B cell (primary cell): ENCODE measurements around the gene PRXL2B. TPM values are rescaled to one million over a fixed set of nuclear protein-coding genes. Genes with fewer than 3 reads are reported as not detected.

ENCODE experiments used
- ATAC-seq: fragments of 200-7000 bp; cut with Tn5 transposase; one replicate; pipeline ENCODE4 v1.10.0; 2021; ENCODE audit warnings: low read depth, mild to moderate bottlenecking, moderate number of reproducible peaks, moderate library complexity
- CTCF ChIA-PET: fragments of 350-600 bp; sonication (Branson Sonifier 250); formaldehyde crosslinking; loops from one replicate; lab custom pipeline; 2021; ENCODE audit warnings: antibody characterized with exemption, inconsistent platforms; lab: Charles Lee
- POLR2A ChIA-PET: fragments of 350-600 bp; sonication (Branson Sonifier 250); formaldehyde crosslinking; loops from one replicate; lab custom pipeline; 2021; ENCODE audit warnings: antibody characterized with exemption; lab: Charles Lee
- DNase-seq: peaks from one replicate; pipeline ENCODE4 v3.0.0; 2013
- H2AFZ ChIP-seq: 2 replicates; pipeline ENCODE4 v1.6.1; 2012; ENCODE audit warnings: mild to moderate bottlenecking, low read depth, low read length; ENCODE audit not compliant: insufficient read depth, poor library complexity, severe bottlenecking
- H3K27ac ChIP-seq, 2 donors: 1 replicate in 1 of 2; 2 replicates in 1 of 2; pipeline ENCODE4 v1.5.1; 2012 to 2013; ENCODE audit warnings: low read length in 2 of 2, mild to moderate bottlenecking in 2 of 2, moderate library complexity in 1 of 2
- H3K27me3 ChIP-seq, 4 experiments: fragments of 200-600 bp in 1 of 4; sonication (generic) in 1 of 4; replicated peaks in 1 of 4; 1 replicate in 2 of 4; 2 replicates in 2 of 4; pipeline versions ENCODE4 v1.6.1 to v1.7.0; 2013 to 2016; ENCODE audit warnings: low read length in 3 of 4, mild to moderate bottlenecking in 2 of 4, mixed read lengths in 1 of 4, moderate library complexity in 1 of 4; ENCODE audit not compliant: insufficient read depth in 4 of 4, control insufficient read depth in 3 of 4; ENCODE audit errors: control extremely low read depth in 1 of 4
- H3K36me3 ChIP-seq, 2 experiments: replicated peaks in 1 of 2; 1 replicate in 1 of 2; 2 replicates in 1 of 2; pipeline versions ENCODE4 v1.6.1 to v1.7.1; 2013; ENCODE audit warnings: low read length in 1 of 2; ENCODE audit not compliant: insufficient read depth in 2 of 2, control insufficient read depth in 1 of 2; ENCODE audit errors: control extremely low read depth in 1 of 2, extremely low read depth in 1 of 2
- H3K4me1 ChIP-seq, 2 donors: fragments of 200-600 bp in 1 of 2; sonication (generic) in 1 of 2; 1 replicate in 1 of 2; 2 replicates in 1 of 2; pipeline versions ENCODE4 v1.5.1 to v1.6.1; 2013 to 2017; ENCODE audit warnings: low read length in 2 of 2; ENCODE audit not compliant: control insufficient read depth in 2 of 2, insufficient read depth in 2 of 2
- H3K4me2 ChIP-seq: replicated peaks from 2 replicates; pipeline ENCODE3; 2012; ENCODE audit warnings: mild to moderate bottlenecking, low read depth, low read length; ENCODE audit not compliant: poor library complexity, severe bottlenecking
- H3K4me3 ChIP-seq, 5 experiments: fragments of 200-600 bp in 1 of 5; sonication (generic) in 1 of 5; 1 replicate in 3 of 5; 2 replicates in 2 of 5; pipeline versions ENCODE4 v1.5.1 to v1.7.0; 2011 to 2016; ENCODE audit warnings: low read length in 4 of 5, mild to moderate bottlenecking in 4 of 5, low read depth in 2 of 5, control low read depth in 1 of 5, moderate library complexity in 1 of 5; ENCODE audit not compliant: insufficient read depth in 1 of 5; ENCODE audit errors: control extremely low read depth in 1 of 5, extremely low read depth in 1 of 5
- H3K79me2 ChIP-seq: fragments of 200-600 bp; sonication (generic); one replicate; pipeline ENCODE4 v1.6.0; 2016; ENCODE audit warnings: low read length; ENCODE audit not compliant: control insufficient read depth, insufficient read depth
- H3K9ac ChIP-seq: fragments of 200-600 bp; sonication (generic); 2 replicates; pipeline ENCODE4 v1.6.1; 2017; ENCODE audit warnings: mild to moderate bottlenecking, low read length, moderate library complexity
- H3K9me3 ChIP-seq, 3 donors: one replicate each; pipeline versions ENCODE4 v1.6.1 to v1.7.1; 2013; ENCODE audit warnings: low read length in 2 of 3; ENCODE audit not compliant: control insufficient read depth in 2 of 3, insufficient read depth in 1 of 3; ENCODE audit errors: control extremely low read depth in 1 of 3
- H4K20me1 ChIP-seq: 2 replicates; pipeline ENCODE4 v1.6.0; 2012; ENCODE audit warnings: mild to moderate bottlenecking, low read length; ENCODE audit not compliant: insufficient read depth, control insufficient read depth, poor library complexity, severe bottlenecking
- H3K27ac Mint-ChIP-seq: one replicate; pipeline ENCODE4 v1.8.0; 2021; ENCODE audit warnings: mixed read lengths
- H3K27me3 Mint-ChIP-seq: one replicate; pipeline ENCODE4 v1.8.0; 2021; ENCODE audit warnings: mixed read lengths
- H3K4me1 Mint-ChIP-seq: one replicate; pipeline ENCODE4 v1.8.0; 2021; ENCODE audit warnings: mixed read lengths
- H3K4me3 Mint-ChIP-seq: one replicate; pipeline ENCODE4 v1.8.0; 2021; ENCODE audit warnings: mixed read lengths
- H3K9me3 Mint-ChIP-seq: one replicate; pipeline ENCODE4 v1.8.0; 2022; ENCODE audit warnings: mixed read lengths; ENCODE audit not compliant: insufficient read depth
- CTCF ChIP-seq: fragments of 200-600 bp; IDR thresholded peaks from one replicate; pipeline ENCODE4 v1.8.0; 2022; ENCODE audit warnings: antibody characterized with exemption, mild to moderate bottlenecking
- EZH2 ChIP-seq: IDR thresholded peaks from 2 replicates; pipeline ENCODE4 v1.6.1; 2012; ENCODE audit warnings: borderline replicate concordance, low read depth, mild to moderate bottlenecking, moderate library complexity, low read length; ENCODE audit not compliant: insufficient read depth, poor library complexity, severe bottlenecking
- WGBS: methylation state at CpG from one replicate; pipeline ENCODE4 v1.1.5; 2013; ENCODE audit warnings: missing lambda C conversion rate; ENCODE audit not compliant: insufficient coverage; 5-methylcytosine and 5-hydroxymethylcytosine counted together
- intact Hi-C: fragments of 100-400 bp; cut with micrococcal nuclease; formaldehyde crosslinking; loops from one replicate; pipeline ENCODE4 v1.10.0; 2022
- polyA plus RNA-seq: library from polyadenylated mRNA; depleted of rRNA; stranded (reverse); fragments of >200 nt; gene quantifications from 2 replicates; pipeline ENCODE4 v1.2.3, GENCODE V29; 2012
- total RNA-seq, 2 donors: library from RNA; stranded (reverse); fragments of 120-200 nt in 1 of 2; gene quantifications; 1 replicate in 1 of 2; 2 replicates in 1 of 2; pipeline versions ENCODE4 v1.2.3 to v1.2.4, GENCODE V29; 2013 to 2022

PRXL2B gene
- total and polyA plus RNA-seq, 2 donors (not counting 1 experiment from before 2014, with no cell fraction given), result 13.0 to 27.0 TPM

GRCh38 chr1:2541619-2542245, 44.8 kb upstream of the PRXL2B start:
- H3K27ac Mint-ChIP-seq, result peak overlapping the region; percentile 26
- Histone ChIP-seq H4K20me1 (peaks cover 5% of the 10 kb centered on the region), H3K9ac (no peak overlapping the region), H3K4me1 (peaks cover 4 to 11% of the 10 kb centered on the region in 2 donors), H3K4me2 (no peak overlapping the region), H3K4me3 (no peak overlapping the region), H3K27me3 (peaks cover 0 to 29% (median 4%) of the 10 kb centered on the region in 4 experiments), H3K9me3 (peaks cover 0 to 5% (median 0%) of the 10 kb centered on the region in 3 donors), H3K79me2 (no peaks in the 10 kb centered on the region), H3K36me3 (no peaks in the 10 kb centered on the region), H2AFZ (no peak overlapping the region), H3K27ac (no peak overlapping the region)
- peaks cover 2% of the 10 kb centered on the region for H3K4me1 Mint-ChIP-seq
- no peak overlapping the region for H3K4me3 Mint-ChIP-seq
- intact Hi-C loops, result no loop called here
- no peaks in the 10 kb centered on the region for H3K9me3 Mint-ChIP-seq
- CTCF ChIA-PET, result no interaction called here
- POLR2A ChIA-PET, result no interaction called here
- peak; percentile 27 for DNase-seq
- no peak for TF ChIP-seq CTCF
- TF ChIP-seq EZH2, result no peak
- H3K27me3 Mint-ChIP-seq, result peaks cover 6% of the 10 kb centered on the region
- 83% methylated on average over 25 of the region's 25 CpGs for WGBS
- ATAC-seq, result no peak

GRCh38 chr1:2542246-2542915, 44.2 kb upstream of the PRXL2B start:
- Histone ChIP-seq H3K4me1 (peaks cover 5 to 14% of the 10 kb centered on the region in 2 donors), H3K4me3 (no peak overlapping the region), H3K4me2 (no peak overlapping the region), H3K36me3 (no peaks in the 10 kb centered on the region), H3K9ac (no peak overlapping the region), H3K9me3 (peaks cover 0 to 5% (median 0%) of the 10 kb centered on the region in 3 donors), H4K20me1 (peaks cover 7% of the 10 kb centered on the region), H3K27ac (no peak overlapping the region), H3K27me3 (peaks cover 0 to 29% (median 2%) of the 10 kb centered on the region in 4 experiments), H3K79me2 (no peaks in the 10 kb centered on the region), H2AFZ (no peak overlapping the region)
- Mint-ChIP-seq H3K27me3 (peaks cover 6% of the 10 kb centered on the region), H3K9me3 (no peaks in the 10 kb centered on the region), H3K4me3 (no peak overlapping the region), H3K4me1 (peaks cover 7% of the 10 kb centered on the region), H3K27ac (no peak overlapping the region)
- ChIA-PET CTCF (no interaction called here), POLR2A (no interaction called here)
- 90% methylated on average over 10 of the region's 11 CpGs for WGBS
- no peak for TF ChIP-seq EZH2
- TF ChIP-seq CTCF, result no peak
- intact Hi-C loops, result no loop called here
- ATAC-seq, result no peak
- DNase-seq, result peak; percentile 25
